Mucosa of descending colon (tissue), 3 donors: ENCODE results near the gene SLC18A3. TPM values are rescaled to one million over a fixed set of nuclear protein-coding genes. Genes with fewer than 3 reads are reported as not detected.

Experiments
- ATAC-seq: fragments of 200-7000 bp; cut with Tn5 transposase; one replicate; pipeline ENCODE4 v1.9.1; 2020; ENCODE audit warnings: mild to moderate bottlenecking, moderate library complexity
- DNase-seq, 3 donors: peaks; one replicate each; pipeline ENCODE4 v3.0.0-alpha.2; 2020
- H3K36me3 ChIP-seq: fragments of 200-600 bp; one replicate; pipeline ENCODE4 v1.8.0; 2021; ENCODE audit warnings: low read depth, mild to moderate bottlenecking
- H3K4me1 ChIP-seq: fragments of 200-600 bp; one replicate; pipeline ENCODE4 v1.8.0; 2021; ENCODE audit warnings: low read depth, mild to moderate bottlenecking
- H3K4me3 ChIP-seq: fragments of 200-600 bp; one replicate; pipeline ENCODE4 v1.8.0; 2021; ENCODE audit warnings: mild to moderate bottlenecking
- H3K9me3 ChIP-seq: fragments of 200-600 bp; one replicate; pipeline ENCODE4 v1.8.0; 2021; ENCODE audit warnings: mild to moderate bottlenecking
- intact Hi-C, 2 donors: fragments of 100-400 bp; cut with DNase I in 1 of 2; cut with micrococcal nuclease in 1 of 2; formaldehyde crosslinking; loops; one replicate each; pipeline versions ENCODE4 v1.11.0 to v1.11.1; 2022; cut with DNase I, micrococcal nuclease
- total RNA-seq, 3 donors: library from RNA; stranded (reverse); fragmentation: NEBNext Ultra II Directional in 2 of 3; extraction: Animal tissue kit (Norgen Biotek cat#: 25700) in 2 of 3; gene quantifications; one replicate each; pipeline versions ENCODE4 v1.2.1 to v1.2.4, GENCODE V29; 2021 to 2023
- TF ChIP-seq, protein P1 (sequence below): fragments of 200-600 bp; IDR thresholded peaks from one replicate; pipeline ENCODE4 v1.8.0; 2022; ENCODE audit warnings: antibody characterized with exemption, mild to moderate bottlenecking
- donor health status: DM: no; HTN: no; CAD: no; lungs with moderate emphysema.
- donor health status: DM: no; HTN: no; CAD: no.
- donor health status: DM: no; HTN: yes; CAD: no.

Gene SLC18A3
- total RNA-seq, 3 donors from 2014 or later = 1.6 TPM; not detected in 2

DNA sequence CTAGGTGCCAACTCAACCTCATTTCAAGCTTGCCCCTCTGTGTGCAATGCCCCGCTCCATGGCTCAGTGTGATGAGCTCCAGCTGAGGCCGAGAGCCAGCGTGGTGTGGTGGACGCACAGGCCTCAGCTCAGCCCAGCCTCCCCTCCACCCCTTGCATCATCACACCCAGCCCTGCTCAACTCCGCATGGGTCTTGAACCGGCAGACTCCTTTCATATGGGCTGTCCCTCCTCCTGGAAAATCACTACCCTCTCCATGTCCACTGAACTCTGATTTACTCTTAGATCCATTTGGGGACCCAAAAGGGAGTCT, 16.6 kb upstream of the SLC18A3 start:
- Histone ChIP-seq H3K4me3 (no peak overlapping the region), H3K9me3 (no peaks in the 10 kb centered on the region), H3K4me1 (no peaks in the 10 kb centered on the region), H3K36me3 (no peaks in the 10 kb centered on the region)
- intact Hi-C loops = loop anchor here in 1 of 2 donors (10.0 kb wide), 1 partner anchor 631 kb away; no protein-coding TSS in a partner anchor
- TF ChIP-seq, protein P1, sequence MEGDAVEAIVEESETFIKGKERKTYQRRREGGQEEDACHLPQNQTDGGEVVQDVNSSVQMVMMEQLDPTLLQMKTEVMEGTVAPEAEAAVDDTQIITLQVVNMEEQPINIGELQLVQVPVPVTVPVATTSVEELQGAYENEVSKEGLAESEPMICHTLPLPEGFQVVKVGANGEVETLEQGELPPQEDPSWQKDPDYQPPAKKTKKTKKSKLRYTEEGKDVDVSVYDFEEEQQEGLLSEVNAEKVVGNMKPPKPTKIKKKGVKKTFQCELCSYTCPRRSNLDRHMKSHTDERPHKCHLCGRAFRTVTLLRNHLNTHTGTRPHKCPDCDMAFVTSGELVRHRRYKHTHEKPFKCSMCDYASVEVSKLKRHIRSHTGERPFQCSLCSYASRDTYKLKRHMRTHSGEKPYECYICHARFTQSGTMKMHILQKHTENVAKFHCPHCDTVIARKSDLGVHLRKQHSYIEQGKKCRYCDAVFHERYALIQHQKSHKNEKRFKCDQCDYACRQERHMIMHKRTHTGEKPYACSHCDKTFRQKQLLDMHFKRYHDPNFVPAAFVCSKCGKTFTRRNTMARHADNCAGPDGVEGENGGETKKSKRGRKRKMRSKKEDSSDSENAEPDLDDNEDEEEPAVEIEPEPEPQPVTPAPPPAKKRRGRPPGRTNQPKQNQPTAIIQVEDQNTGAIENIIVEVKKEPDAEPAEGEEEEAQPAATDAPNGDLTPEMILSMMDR = no peak
- DNase-seq (no peak), ATAC-seq (no peak)

DNA sequence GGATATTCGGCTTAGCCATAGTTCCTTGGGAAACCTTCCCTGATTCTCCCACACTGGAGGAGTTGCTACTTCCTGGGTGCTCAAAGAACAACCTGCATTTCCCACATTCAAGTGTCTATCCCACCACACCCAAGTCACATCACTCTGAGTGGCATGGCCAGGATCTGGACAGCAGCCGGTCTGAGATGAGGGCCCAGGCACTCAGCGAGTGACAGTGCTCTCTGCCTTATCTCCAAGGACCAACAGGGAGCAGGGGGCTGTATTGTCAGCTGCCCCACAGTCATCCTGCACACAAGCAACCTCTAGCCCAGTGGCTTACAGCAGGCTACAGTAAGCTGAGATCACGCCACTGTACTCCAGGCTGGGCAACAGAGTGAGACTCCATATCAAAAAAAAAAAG, 16.1 kb upstream of the SLC18A3 start:
- ATAC-seq = no peak
- no peak for DNase-seq
- Histone ChIP-seq H3K36me3 (no peaks in the 10 kb centered on the region), H3K4me3 (no peak overlapping the region), H3K4me1 (no peaks in the 10 kb centered on the region), H3K9me3 (no peaks in the 10 kb centered on the region)
- TF ChIP-seq, protein P1 = no peak
- intact Hi-C loops = loop anchor here in 1 of 2 donors (10.0 kb wide), 1 partner anchor 631 kb away; no protein-coding TSS in a partner anchor

DNA sequence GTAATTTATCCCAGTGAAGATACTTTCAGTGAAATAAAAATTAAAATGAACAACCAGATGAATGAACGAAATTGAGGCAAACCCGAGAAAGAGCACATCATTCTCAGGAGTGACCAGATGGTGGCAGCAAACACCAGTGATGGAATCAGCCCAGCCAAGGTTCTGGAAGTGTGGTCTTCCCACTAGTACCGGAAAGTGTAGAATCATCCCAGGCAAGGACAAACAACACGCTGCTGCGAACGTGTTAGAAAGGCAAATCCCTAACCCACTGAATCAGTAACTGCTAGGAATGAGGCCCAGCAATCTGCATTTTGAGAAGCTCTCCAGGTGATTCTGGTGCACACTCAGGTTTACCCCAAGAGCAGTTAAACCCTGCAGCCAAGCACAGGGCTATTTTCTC, 15.5 kb upstream of the SLC18A3 start:
- DNase-seq = peak in 1 of 3 donors; percentile 59
- intact Hi-C loops = loop anchor here in 1 of 2 donors (10.0 kb wide), 1 partner anchor 630 kb away; no protein-coding TSS in a partner anchor
- TF ChIP-seq, protein P1 = peak; percentile 55

DNA sequence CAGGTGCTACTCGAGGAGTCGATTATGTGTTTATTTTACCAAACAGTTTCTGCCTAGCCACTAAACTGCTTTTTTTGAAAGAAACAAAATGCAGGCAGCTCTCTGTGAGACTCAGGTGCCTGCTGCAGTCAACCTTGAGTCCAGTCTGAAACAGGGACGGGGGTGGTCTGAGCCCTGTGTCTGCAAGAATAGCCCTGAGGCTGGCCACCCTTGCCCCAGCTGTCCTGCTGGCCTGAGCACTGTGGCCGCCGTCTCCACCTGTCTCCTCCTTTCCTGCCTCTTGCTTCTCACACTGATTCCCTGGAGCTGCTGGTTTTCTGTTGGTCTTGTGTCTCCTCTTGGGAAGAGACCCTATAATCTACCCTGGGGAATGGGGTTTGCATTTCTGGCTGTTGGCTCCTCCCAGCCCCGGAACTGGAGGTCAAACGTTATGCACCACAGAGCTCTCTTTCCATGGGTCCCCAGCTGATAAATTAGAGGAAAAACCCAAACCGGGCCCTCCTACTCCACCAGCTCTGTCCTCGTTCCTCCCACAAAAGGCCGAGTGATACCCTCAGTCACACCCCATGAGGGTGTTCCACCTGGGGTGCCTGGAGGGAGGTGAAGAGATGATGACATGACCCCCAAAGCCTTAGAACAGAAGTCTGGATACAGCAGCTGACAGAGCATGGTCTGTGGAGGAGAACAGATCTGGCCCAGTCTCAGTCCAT, 15.0 kb upstream of the SLC18A3 start:
- DNase-seq (no peak), ATAC-seq (no peak)
- Histone ChIP-seq H3K4me1 (no peaks in the 10 kb centered on the region), H3K4me3 (no peak overlapping the region), H3K9me3 (no peaks in the 10 kb centered on the region), H3K36me3 (no peaks in the 10 kb centered on the region)
- TF ChIP-seq, protein P1 = no peak
- intact Hi-C loops = loop anchor here in 1 of 2 donors (10.0 kb wide), 1 partner anchor 630 kb away; no protein-coding TSS in a partner anchor

More for the DNA sequence above, 15.5 kb upstream of the SLC18A3 start:
- Histone ChIP-seq H3K9me3 (no peaks in the 10 kb centered on the region), H3K36me3 (no peaks in the 10 kb centered on the region), H3K4me3 (no peak overlapping the region), H3K4me1 (no peaks in the 10 kb centered on the region)
- ATAC-seq = peak; percentile 63

DNA sequence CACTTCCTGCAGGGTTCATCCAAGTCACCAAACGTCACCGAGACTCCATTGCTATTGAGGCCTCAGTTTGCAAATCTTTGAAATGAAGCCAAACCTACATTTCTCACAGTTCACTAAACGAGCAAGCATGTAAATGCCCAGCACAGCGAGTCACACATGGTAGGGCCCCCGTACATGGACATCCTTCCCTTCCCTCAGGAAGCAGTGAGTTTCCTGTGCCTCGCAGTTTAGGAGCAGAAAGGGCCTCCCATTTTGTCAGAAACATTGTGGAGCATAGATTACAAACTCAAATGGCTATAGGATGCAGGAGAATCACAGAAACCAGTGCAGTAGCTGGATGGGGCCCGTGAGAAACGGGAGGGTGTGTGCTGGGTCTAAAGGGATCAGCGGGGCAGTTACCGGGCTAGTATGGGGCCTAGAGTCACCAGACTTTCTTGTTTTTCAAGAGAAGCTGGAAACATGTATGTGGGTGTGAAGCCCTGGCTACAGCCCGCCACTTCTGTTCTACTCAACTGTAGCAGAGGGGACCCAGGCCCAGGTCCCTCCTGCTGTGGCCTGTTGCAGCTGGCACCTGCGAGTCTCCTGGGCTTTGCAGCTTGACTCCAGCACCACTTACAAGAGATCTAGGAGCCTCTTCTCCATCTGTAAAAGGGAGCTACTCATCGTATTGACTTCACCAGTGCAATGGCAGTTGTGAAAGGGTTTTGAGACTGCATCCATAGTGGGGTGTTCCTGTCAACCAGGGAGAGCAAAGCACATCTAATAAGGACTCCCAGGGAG, 14.2 kb upstream of the SLC18A3 start:
- intact Hi-C loops = loop anchor here in 1 of 2 donors (10.0 kb wide), 1 partner anchor 629 kb away; no protein-coding TSS in a partner anchor
- Histone ChIP-seq H3K9me3 (no peaks in the 10 kb centered on the region), H3K4me1 (no peaks in the 10 kb centered on the region), H3K4me3 (no peak overlapping the region), H3K36me3 (no peaks in the 10 kb centered on the region)
- TF ChIP-seq, protein P1 = no peak
- no peak for DNase-seq
- no peak for ATAC-seq
